ENCODE measurements around the gene ATXN1.
A peak's percentile ranks its signal among the peaks of the same experiment; 100 is the strongest.

Gene ATXN1

DNA sequence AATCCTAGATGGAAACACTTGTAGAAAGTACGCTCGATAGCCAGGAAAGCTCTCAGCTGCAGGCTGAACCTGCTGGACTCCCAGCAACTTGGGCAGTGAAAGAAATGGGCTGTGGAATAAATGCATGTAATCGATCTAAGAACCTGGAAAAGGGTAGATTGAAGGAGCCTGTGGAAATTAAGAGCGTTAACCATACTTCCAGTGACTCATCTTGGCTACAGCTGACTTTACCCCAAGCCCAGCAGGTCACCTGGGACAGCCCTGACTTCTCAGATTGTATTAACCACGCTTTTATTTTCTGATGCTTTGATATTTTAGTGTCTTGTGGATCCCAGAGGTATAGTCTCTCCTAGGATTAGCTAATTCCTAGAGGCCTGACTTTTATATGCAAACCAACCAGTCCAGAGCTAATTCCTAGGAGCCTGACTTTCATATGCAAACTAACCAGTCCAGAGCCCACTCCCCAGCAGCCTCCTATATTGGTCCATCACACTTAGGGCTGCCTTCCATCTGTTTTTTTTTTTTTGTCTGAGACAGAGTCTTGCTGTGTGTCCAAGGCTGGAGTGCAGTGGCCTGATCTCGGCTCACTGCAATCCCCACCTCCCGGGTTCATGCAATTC lies 436.5 kb downstream of the ATXN1 start:
- Histone ChIP-seq H3K4me3 (ENCODE audit: severe bottlenecking) (no peak overlapping the region), H3K4me1 (ENCODE audit: insufficient read depth, poor library complexity, severe bottlenecking) (peaks cover 18% of the 10 kb centered on the region), H3K27me3 (ENCODE audit: insufficient read depth, poor library complexity, severe bottlenecking) (no peaks in the 10 kb centered on the region), H3K27ac (ENCODE audit: poor library complexity, severe bottlenecking) (no peak overlapping the region), H3K9me3 (ENCODE audit: severe bottlenecking) (no peaks in the 10 kb centered on the region), H3K36me3 (ENCODE audit: low read depth) (no peaks in the 10 kb centered on the region)
- ATAC-seq (ENCODE audit: low read depth): no peak
- TF ChIP-seq, protein P1, sequence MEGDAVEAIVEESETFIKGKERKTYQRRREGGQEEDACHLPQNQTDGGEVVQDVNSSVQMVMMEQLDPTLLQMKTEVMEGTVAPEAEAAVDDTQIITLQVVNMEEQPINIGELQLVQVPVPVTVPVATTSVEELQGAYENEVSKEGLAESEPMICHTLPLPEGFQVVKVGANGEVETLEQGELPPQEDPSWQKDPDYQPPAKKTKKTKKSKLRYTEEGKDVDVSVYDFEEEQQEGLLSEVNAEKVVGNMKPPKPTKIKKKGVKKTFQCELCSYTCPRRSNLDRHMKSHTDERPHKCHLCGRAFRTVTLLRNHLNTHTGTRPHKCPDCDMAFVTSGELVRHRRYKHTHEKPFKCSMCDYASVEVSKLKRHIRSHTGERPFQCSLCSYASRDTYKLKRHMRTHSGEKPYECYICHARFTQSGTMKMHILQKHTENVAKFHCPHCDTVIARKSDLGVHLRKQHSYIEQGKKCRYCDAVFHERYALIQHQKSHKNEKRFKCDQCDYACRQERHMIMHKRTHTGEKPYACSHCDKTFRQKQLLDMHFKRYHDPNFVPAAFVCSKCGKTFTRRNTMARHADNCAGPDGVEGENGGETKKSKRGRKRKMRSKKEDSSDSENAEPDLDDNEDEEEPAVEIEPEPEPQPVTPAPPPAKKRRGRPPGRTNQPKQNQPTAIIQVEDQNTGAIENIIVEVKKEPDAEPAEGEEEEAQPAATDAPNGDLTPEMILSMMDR (IDR thresholded peaks at IDR 0.05; ENCODE audit: poor library complexity, severe bottlenecking): no peak
- no peak for DNase-seq (ENCODE audit: low spot score)

DNA sequence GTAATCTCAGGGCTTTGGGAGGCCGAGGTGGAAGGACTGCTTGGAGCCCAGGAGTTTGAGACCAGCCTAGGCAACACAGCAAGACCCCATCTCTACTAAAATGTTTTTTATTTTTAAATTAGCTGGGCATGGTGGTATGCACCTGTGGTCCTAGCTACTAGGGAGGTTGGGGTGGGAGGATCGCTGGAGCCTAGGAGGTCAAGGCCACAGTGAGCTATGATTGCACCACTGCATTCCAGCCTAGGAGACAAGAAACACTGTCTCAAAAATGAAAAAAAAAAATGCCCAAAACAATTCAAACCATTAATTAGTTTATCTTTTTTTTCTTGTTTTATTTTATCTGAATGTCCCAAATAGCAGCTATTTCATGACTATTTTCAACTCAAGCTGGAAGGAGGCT lies 437.1 kb downstream of the ATXN1 start:
- Histone ChIP-seq H3K36me3 (ENCODE audit: low read depth) (no peaks in the 10 kb centered on the region), H3K9me3 (ENCODE audit: severe bottlenecking) (no peaks in the 10 kb centered on the region), H3K4me1 (ENCODE audit: insufficient read depth, poor library complexity, severe bottlenecking) (peaks cover 23% of the 10 kb centered on the region), H3K4me3 (ENCODE audit: severe bottlenecking) (no peak overlapping the region), H3K27me3 (ENCODE audit: insufficient read depth, poor library complexity, severe bottlenecking) (no peaks in the 10 kb centered on the region), H3K27ac (ENCODE audit: poor library complexity, severe bottlenecking) (no peak overlapping the region)
- ATAC-seq (ENCODE audit: low read depth) (no peak), DNase-seq (ENCODE audit: low spot score) (no peak)
- TF ChIP-seq, protein P1 (IDR thresholded peaks at IDR 0.05; ENCODE audit: poor library complexity, severe bottlenecking): no peak

DNA sequence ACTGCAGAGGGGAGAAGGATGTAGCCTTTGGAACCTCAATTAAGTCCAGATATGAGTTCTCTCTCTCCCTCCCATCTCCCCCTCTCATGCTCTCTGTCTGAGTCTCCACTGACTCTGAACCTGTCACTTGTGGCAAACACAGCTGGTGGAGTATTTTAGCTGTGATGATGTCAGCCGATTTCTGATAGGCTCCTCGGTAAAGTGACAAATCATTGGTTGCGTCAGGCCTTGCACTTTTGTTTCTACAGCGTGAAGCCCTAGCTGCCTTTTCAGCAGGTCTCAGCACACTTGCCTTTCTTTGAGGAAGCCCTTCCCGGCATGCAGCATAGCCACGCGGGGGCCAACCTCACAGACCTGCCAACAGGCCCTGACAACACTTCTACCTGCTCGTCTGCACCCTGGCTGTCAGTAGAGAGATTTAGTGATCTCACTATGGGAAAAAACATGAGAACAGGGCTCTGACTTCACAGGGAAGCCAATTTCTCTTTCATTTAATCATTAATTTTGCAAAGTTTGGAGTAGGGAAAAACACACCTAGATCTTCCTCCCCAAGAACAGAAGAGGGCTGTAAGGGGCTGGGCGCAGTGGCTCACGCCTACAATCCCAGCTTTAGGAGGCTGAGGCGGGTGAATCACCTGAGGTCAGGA lies 438.5 kb downstream of the ATXN1 start:
- TF ChIP-seq, protein P1 (IDR thresholded peaks at IDR 0.05; ENCODE audit: poor library complexity, severe bottlenecking): no peak
- peak; percentile 54 for ATAC-seq (ENCODE audit: low read depth)
- H3K36me3 ChIP-seq (ENCODE audit: low read depth): no peaks in the 10 kb centered on the region
- no peak for DNase-seq (ENCODE audit: low spot score)
- H3K27me3 ChIP-seq (ENCODE audit: insufficient read depth, poor library complexity, severe bottlenecking): no peaks in the 10 kb centered on the region
- no peak overlapping the region for H3K4me3 ChIP-seq (ENCODE audit: severe bottlenecking)
- H3K9me3 ChIP-seq (ENCODE audit: severe bottlenecking): no peaks in the 10 kb centered on the region
- peaks cover 25% of the 10 kb centered on the region for H3K4me1 ChIP-seq (ENCODE audit: insufficient read depth, poor library complexity, severe bottlenecking)
- H3K27ac ChIP-seq (ENCODE audit: poor library complexity, severe bottlenecking): no peak overlapping the region

DNA sequence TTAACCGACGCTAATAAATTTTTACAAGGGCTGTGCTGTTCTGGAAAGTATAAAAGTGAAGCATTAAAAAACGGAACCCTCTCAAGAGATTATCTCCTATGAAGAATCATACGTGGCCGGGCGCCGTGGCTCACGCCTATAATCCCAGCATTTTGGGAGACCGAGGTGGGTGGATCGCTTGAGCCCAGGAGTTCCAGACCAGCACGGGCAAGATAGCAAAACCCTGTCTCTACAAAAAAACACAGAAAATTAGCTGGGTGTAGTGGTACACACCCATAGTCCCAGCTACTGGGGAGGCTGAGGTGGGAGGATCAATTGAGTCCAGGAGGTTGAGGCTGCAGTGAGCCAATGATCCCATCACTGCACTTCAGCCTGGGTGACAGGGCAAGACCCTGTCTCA lies 439.4 kb downstream of the ATXN1 start:
- Histone ChIP-seq H3K4me1 (ENCODE audit: insufficient read depth, poor library complexity, severe bottlenecking) (peaks cover 25% of the 10 kb centered on the region), H3K27me3 (ENCODE audit: insufficient read depth, poor library complexity, severe bottlenecking) (no peaks in the 10 kb centered on the region), H3K27ac (ENCODE audit: poor library complexity, severe bottlenecking) (no peak overlapping the region), H3K9me3 (ENCODE audit: severe bottlenecking) (no peaks in the 10 kb centered on the region), H3K36me3 (ENCODE audit: low read depth) (no peaks in the 10 kb centered on the region), H3K4me3 (ENCODE audit: severe bottlenecking) (no peak overlapping the region)
- DNase-seq (ENCODE audit: low spot score) (no peak), ATAC-seq (ENCODE audit: low read depth) (no peak)
- TF ChIP-seq, protein P1 (IDR thresholded peaks at IDR 0.05; ENCODE audit: poor library complexity, severe bottlenecking): no peak

DNA sequence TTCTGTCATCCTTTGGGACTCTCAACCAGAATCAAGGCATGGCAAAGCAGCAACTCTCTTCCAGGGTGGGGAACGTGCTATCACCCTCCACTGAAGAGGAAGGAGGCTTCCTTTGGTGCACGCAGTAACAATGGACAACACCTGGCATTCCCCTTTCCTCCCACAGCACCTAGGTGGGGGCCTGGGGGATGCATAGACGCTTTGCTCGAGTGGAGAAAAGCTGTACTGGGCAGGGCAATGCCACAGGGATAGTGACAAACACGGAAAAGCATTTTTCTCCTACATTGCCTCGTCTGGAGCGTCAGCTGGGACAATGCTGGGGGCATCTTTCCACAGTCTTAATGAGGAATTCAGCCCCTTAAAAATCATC lies 439.9 kb downstream of the ATXN1 start:
- H3K27ac ChIP-seq (ENCODE audit: poor library complexity, severe bottlenecking): no peak overlapping the region
- no peak for ATAC-seq (ENCODE audit: low read depth)

More for the DNA sequence above, 439.9 kb downstream of the ATXN1 start:
- Histone ChIP-seq H3K9me3 (ENCODE audit: severe bottlenecking) (no peaks in the 10 kb centered on the region), H3K4me3 (ENCODE audit: severe bottlenecking) (no peak overlapping the region), H3K4me1 (ENCODE audit: insufficient read depth, poor library complexity, severe bottlenecking) (peaks cover 25% of the 10 kb centered on the region), H3K27me3 (ENCODE audit: insufficient read depth, poor library complexity, severe bottlenecking) (no peaks in the 10 kb centered on the region), H3K36me3 (ENCODE audit: low read depth) (no peaks in the 10 kb centered on the region)
- TF ChIP-seq, protein P1 (IDR thresholded peaks at IDR 0.05; ENCODE audit: poor library complexity, severe bottlenecking): no peak
- DNase-seq (ENCODE audit: low spot score): no peak

All from RWPE2 (cell line).